ENCODE measurements around the gene CHRDL1.
"Not testable (repeated sequence)": the region's sequence is repeated elsewhere in the genome, so short reads cannot be mapped to it uniquely, and the experiment has no call there.

Gene CHRDL1

DNA sequence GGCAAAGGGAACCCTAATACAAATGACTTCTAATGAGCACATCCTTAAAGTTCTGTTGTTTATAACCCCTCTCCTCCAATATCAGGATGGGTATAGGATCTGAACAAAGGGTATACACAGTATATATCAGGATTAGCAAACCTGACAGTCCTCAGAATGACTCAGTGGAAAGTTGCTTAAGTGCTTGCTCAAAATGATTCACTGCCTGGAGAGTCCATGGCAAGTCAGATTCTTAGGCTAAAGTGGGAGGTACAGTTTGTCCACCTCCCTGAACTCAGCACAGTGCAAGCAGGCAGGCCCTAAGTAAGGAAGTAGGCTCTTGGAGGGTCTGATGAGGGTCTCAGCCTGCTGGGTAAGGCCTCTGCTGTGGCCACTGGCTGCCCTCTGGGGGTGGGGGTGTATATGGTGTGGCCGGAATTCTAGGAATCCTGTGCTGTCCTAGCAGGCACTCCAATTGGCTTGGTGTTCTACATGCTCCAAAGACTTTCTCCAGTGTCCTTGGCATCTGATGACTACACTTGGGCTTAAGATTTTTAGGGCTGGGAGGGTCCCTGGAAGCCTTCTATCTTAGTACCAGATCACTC lies 54.3 kb downstream of the CHRDL1 start:
- DNase-seq = no peak

DNA sequence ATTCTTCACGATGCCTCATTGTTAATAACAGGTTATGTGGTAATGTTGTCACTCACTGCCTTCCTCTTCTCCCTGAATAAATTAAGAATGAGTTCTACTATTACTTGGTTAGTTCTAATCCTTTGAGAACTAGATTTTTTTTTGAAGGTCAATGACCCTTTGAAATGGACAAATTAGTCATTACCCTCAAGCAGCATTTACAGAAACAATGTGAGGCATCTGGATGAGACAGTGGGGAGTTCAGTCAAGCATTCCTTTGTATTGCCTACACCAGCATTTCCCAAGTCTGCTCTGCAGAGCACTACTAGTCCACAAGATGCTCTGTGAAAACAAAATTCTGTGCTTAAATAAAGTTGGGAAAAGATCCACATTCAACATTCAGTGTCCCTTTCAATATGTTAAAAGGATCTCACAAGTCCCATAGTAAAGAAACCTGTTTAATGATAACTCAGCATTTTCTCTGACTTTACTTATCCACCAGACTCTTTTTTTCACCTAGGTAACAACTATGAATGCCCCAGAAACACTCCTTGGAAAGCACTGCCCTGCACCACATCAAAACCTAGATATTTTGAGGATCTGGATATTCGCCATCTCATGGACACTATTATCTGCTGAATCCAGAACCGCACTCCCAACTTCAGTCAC lies 60.6 kb downstream of the CHRDL1 start:
- no peak for DNase-seq

DNA sequence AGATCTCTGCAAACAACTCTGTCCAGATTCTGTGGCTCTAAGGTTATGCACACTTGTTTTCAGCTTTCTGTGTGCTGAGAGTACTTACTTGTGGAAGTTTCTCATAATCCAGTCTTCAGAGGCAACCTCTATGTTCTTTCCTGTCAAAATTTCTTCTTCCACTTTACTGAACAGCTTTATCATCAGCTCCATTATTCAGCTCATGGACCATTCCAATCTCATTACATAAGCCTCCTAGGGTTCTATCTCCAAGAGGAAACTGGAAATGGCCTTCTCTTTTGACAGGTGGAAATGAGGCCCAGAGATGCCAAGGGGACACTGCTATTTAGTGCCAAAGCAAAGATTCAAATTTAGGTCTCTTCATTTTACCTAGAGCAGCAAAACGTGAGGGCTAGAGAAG lies 61.3 kb downstream of the CHRDL1 start:
- DNase-seq = no peak

DNA sequence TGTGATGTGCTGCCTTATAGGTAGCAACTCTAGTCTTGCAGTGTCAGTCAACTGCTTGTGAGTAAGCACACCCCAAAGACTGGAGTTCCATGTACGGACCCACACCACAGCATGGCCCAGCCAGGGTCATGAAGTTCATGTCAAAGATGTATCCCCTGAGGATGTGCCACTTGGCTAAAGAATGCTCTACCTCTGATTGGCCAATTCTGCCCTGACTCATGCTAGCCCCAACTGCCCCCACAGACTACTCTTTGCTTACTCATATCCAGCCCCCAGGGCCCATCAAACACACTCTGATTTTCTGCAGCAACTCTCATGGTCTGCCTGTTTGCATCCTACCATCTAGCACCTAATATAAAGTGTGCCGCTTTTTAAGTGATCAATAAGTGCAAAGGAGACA lies 62.5 kb downstream of the CHRDL1 start:
- no peak for DNase-seq

DNA sequence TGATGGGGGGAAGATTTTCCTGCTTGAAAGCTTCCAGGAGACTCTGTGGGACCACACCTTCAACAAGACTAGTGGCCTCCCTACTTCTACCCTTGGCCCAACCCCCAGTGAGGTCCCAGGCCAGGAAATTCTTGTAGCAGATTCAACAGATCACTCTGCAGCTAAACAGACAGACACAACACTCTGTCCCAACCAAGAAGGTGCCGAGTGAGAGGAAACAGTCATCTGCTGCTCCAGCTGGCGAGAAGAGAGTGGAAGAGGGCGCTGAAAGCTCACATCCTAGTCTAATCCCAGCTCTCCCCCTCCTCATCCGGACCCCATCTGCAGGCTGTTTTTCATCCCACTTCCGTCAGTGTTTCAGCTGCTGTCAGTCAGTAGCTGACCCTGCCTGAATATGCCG lies 63.4 kb downstream of the CHRDL1 start:
- no peak for DNase-seq

DNA sequence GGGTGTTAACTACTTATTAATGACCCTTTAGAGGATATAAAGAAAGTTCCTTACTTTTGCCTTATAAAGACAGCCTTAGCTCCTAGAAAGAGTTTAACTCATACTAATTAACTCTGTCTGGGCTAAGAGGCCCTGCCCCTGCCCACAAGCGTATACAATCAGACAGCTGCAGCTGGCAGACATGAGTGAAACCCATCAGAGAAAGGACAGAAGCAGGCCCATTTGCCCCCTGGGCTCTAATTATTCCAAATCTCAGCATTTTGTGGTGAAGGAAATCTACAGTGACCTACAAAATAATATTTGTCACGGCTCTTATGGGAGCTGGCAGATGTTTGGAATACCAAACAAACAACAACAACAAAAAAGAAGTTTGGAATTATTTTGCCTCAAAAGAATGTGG lies 71.8 kb downstream of the CHRDL1 start:
- no peak for DNase-seq

DNA sequence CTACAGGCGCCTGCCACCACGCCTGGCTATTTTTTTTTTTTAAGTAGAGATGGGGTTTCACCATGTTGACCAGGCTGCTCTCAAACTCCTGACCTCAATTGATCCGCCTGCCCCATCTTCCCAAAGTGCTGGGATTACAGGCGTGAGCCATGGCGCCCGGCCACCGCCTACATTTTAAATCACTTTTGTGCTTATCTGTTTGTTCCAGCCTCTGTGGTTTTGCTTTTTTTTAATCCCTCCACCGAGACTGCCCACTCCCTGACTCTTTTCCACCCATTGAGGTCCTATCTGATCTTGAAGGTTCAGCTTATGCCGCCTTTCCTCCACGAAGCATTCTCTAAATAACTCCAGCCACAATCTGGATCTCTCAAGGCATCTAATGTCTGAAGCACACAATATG lies 73.5 kb downstream of the CHRDL1 start:
- DNase-seq = no peak

DNA sequence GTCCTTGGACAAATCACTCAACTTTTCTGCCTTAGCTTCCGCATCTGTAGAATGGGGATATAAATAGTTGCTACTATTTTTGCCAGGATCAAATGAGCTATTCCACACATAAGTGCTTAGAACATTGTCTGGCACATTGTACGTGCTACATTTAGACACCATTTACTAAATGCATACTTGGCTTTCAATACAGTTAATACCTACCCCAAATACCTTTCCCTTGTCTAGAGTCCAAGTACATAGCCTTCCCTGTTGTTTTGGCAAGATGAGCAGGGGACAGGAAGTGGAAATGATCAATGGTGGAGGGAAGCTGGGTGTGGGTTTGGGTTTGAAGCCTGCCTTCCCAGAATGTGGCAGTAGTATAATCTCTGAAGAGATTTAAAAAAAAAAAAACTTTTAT lies 82.0 kb downstream of the CHRDL1 start:
- no peak for DNase-seq

DNA sequence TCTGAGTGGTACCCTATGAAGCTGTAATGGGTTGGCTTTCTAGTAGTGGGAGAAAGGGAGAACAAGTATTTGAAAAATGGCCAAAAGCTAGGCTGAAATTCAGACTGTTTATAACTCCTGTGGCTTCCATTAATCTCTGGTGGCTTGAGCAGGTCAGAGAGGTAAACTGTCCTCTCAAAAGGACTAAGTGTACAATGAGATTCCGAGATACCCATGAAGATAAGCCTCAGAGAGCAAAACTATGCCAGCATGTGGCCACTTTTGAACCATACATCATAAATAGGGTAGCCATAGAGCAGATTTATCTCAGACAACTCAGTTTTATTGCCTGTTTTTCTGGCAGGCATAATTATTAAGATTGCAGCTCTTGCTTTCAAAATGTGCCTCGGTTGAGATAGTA lies 89.2 kb downstream of the CHRDL1 start:
- DNase-seq = no peak

DNA sequence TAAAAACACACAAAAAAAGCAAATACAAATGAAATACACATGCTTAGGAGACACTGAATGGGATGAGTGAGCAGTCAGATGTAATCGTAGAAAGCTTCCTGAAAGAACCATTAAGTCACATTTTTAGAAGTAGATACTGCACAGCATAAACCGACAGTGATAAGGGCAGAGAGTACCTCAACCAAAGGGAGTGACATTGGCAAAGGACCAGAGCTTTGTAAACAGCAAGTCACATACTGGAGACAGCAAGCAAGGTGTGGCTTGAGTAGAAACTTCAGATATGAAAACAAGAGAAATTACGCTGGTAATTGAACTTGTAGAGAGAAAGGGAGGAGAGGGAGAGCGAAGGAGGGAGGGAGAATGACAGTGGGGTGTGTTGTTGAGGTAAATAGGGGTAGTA lies 92.0 kb downstream of the CHRDL1 start:
- no peak for DNase-seq

DNA sequence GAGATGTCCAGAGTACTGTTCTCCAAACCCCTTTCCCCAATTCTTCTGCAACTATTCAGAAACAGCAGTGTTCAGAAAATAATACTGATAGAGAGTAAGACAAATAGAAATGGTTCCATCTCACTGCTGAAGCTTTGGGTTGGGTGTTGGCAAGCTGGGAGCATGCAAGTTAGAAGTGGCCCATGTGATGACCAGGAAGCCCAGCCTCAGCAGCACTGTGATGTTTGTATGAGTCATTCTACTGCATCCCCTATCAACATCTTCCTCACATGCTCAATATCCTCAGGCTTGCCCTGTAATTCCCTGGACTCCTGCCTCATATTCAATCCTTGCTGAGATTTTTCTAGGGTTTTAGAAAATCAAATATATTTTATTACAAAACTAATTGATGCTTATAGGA lies 96.5 kb downstream of the CHRDL1 start:
- DNase-seq = no peak

DNA sequence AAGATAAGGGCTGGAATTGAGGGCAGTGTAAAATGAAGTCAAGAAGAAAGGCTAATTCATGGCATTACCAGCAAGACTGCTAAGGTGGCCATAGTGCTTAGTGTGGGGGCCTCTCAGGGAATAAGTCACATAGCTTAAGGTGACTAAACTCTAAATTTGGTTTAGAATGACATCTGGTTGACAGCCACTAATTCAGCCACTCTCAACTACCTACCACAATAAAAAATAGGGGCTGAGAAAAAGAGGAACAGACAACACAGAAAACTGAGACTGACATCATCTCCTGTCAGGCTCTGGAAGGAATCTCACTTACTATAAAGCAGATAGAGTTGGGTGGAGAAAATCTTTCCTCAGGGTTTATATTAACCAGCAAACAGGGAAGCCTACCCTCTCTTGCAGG lies 96.9 kb downstream of the CHRDL1 start:
- DNase-seq = no peak

DNA sequence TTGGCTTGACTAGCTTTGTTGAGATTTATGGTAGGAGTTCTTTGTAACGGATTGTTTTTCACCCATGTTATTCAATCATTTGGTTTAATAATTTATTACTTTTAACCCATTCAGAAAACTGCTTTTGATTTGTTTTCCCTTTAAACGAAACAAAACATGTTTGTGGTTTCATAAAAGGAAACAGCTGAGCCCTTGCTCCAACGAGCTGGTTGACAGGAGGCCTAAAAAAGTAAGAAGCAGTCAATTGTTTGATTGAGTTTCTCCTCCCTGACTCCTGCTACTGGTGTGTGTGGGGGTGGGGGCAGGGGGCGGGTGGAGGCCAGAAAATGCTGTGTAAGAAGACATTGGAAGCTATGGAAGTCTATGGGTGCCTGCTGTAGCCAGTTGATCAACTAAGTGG lies 102.8 kb downstream of the CHRDL1 start:
- no peak for DNase-seq

DNA sequence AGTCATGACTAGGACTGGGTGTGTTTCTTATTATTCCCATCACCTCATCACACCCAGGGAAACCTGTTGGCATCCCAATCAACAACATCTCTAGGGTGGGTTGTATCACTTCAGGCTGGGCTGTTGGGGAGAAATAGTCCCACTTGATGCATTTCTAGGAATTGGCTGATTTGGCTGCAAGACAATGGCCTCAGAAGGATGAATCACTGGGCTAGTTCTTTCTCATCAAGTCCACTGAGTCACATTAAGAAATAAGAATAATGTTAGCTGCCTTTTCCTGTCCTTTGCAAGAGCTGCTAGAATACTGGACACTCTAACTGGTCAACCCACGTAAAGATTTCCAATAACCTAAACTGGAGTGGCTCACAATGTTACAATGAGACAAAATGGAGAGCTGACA lies 104.2 kb downstream of the CHRDL1 start:
- DNase-seq = no peak

DNA sequence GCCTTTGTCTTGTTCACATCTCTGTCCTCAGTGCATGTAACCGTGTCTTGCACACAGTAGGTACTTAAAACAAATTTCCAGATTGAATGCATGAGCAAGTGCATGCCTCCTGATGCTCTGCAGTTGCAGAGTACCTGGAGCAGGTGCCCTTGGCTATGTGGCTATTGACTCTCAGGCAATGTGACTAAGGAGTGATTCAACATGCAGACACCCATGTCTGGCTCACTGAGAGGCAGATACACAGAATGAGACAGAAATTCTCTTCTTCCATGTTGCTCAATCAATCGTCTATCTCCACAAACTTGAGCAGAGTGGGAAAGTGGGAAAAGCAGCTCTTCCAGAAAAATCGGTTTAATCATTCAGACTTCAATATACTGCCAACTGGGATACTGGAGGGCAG lies 111.0 kb downstream of the CHRDL1 start:
- no peak for DNase-seq

DNA sequence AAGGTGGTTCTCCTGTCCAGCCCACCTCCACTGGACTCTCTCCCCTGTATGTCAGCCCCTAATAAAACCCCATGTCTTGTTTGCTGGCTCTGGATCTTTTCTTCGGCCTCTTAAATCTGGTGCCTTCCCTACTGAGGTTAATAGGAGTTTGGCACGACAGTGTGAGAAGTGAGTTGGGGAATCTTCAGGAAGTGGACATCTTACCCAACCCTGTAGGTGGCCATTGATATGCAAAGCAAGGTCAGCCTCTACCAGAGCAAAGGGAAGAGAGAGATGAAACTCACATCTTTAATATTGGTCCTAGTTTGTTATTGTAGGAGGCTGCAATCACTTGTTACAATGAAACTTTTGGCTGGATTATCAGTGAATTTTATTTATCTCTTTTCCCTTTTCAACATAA lies 111.7 kb downstream of the CHRDL1 start:
- no peak for DNase-seq

DNA sequence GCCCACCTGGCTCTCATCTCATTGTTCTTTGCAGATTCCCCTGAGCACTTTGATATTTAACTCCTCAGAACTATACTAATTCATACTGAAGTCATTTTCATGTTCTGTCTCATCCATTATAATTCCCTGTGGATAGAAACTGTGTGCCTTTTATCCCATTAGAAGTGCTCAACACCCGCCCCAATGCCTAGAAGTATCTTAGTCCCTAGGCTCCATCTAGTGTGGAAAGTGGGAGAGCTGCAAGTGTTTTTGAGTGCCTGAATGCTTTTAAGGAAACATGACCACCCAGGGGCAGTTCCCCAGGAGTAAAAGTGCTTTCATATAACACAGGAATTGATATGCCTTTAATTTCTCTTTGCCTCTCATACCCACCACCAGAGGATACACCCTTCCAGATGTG lies 117.0 kb downstream of the CHRDL1 start:
- DNase-seq = no peak

DNA sequence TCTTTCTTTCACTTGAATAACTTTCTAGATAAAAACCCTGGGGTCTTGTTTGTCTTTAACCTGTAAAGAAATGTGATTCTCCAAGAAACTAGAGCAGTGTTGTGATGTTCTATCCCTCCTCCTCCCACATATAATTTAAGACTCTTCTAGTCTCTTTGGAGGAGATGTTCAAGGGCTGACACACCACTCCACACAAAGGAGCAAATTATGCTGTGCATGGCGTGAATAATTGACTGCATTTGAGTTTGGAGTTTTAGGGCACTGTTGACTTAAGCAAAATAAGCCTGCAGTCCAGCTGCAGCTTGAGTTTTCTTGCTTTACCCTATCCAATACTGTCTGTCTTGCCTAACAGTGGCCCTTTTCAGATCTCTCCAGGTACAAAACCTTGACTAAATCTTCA lies 119.7 kb downstream of the CHRDL1 start:
- no peak for DNase-seq

DNA sequence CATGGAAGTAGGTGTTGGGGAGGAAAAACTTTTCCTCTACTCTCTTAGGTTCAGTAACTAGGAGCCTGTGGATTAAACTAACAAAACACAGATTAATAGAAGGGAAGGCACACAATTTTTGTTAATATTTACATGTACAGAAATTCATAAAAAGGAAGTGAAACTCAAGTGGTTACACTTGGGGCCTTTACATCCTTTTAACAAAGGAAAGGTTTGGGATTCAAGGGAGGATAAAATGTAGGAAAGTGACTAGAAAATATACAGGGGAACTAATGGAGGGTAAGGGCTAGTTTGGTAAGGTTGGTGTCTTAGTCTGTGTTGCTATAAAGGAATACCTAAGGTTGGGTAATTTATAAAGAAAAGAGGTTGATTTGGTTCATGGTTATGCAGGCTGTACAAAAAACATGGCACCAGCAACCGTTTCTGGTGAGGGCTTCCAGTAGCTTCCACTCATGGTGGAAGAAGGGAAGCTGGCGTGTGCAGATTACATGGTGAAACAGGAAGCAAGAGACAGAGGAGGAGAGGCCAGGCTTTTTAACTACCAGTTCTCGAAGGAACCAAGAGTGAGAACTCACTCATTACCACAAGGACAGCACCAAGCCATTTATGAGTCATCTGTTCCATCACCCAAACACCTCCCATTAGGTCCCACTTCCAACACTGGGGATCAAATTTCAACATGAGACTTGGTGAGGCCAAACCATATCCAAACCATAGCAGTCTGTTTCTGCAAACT lies 124.4 kb downstream of the CHRDL1 start:
- DNase-seq = no peak

DNA sequence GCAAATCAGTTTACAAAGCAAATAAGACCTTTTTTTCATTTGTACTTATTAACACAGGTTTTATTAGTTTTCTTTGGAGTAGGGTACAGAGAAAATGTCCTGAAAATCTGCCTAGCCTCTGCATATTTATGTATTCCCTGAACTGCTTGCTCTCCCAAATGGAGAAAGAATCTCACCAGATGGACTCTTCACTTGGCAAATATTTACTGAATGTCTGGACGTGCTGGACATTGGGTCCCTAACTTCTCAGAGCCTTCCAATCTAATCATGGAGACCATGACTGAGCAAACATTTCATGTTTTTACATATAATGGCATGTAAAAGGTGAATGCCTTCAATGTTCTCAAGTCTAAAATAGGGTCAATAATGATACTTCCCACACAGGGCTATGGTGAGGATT lies 126.0 kb downstream of the CHRDL1 start:
- DNase-seq = no peak

DNA sequence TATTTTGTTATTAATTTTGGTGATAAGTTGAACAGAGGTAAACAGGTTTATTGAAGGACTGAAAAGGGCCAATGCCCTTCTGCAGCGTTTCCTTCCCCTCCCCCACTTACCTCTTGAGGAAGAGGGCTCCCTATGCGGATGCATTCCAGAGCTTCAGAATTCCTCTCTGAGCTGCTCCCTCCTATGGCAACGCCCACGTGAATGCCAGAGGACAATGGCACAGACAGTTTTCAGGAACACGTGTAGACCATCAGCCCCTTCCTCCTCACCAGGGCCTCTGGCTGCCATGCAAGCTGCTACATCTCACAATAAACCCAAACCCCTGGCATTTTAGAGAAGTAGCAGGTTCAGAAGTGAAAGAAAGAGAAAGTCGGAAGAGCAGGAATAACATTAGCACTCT lies 127.9 kb downstream of the CHRDL1 start:
- no peak for DNase-seq

DNA sequence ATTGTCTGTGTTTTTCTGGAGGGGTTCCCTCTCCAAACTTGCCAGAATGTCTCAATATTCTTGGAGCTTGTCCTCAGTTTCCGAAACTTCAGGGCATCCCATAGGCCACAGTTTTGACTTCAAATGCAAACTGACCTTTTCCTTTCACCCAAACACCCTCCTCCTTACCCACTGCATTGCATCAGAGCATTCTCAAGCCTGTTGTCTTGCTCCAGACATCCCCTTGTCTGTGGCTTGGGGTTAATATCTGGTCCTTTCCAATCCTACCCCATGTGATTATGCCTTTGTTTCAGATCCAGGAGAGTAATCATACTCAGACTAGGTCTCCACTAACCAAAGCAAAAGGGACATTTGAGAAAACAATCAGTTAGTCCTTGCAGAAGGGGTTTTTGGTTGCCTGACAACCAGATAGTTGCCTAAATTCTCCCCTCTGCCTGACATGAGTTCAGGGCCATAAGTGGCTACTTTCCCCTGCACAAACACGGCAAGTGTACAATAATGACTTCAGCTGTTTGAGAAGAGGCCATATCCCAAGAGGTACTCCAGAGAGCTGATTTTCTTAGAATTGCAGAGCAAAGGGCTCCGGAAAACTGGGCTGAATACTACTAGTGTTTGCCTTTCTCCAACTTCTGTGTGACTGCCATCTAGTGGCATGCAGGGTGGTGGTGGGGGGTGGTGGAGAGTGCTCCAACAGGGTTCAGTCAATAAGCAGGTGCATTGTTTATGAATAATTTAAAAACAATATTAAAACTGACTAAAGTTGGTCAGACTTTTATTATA lies 130.2 kb downstream of the CHRDL1 start:
- DNase-seq = no peak

DNA sequence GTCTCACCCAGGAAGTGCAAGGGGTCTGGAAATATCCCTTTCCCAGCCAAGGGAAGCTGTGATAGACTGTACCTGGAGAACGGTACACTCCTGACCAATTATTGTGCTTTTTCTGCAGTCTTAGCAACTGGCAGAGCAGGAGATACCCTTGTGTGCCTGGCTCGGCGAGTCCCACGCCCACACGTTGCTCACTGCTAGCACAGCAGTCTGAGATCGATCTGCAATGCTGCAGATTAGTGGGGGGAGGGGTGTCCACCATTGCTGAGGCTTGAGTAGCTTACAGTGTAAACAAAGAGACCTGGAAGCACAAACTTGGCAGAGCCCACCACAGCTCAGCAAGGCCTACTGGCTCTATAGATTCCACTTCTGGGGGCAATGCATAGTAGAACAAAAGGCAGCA lies 138.5 kb downstream of the CHRDL1 start:
- DNase-seq = no peak

DNA sequence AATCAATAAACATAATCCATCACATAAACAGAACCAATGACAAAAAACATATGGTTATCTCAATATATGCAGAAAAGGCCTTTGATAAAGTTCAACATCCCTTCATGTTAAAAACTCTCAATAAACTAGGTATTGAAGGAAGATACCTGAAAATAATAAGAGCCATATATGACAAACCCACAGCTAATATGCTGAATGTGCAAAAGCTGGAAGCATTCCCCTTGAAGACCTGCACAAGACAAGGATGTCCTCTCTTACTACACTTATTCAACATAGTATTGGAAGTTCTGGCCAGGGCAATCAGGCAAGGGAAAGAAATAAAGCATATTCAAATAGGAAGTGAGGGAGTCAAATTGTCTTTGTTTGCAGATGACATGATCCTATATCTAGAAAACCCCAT lies 141.3 kb downstream of the CHRDL1 start:
- not testable (repeated sequence) for DNase-seq
